HG02840 (cell line): ENCODE data around the gene DNAH6.
"Not testable (repeated sequence)": the region's sequence is repeated elsewhere in the genome, so short reads cannot be mapped to it uniquely, and the experiment has no call there.

ENCODE experiments used
- ATAC-seq: cut with Tn5 transposase; IDR thresholded peaks from one replicate; pipeline ENCODE4 v1.9.1; 2021; ENCODE audit warnings: mild to moderate bottlenecking, moderate library complexity, moderate number of reproducible peaks; ENCODE audit not compliant: unreplicated experiment, low FRiP score

Gene DNAH6

GRCh38 chr2:84516234-84516986 lies at the start of gene DNAH6:
TSS of gene DNAH6 (plus strand) at chr2:84516498. CDS start at chr2:84517827, 1,329 bp downstream.
- peak; percentile 97 for ATAC-seq

GRCh38 chr2:84467389-84467788 lies 48.9 kb upstream of the DNAH6 start:
- no peak for ATAC-seq

GRCh38 chr2:84472423-84472822 lies 43.9 kb upstream of the DNAH6 start:
- ATAC-seq, result not testable (repeated sequence)

GRCh38 chr2:84472856-84473565 lies 43.3 kb upstream of the DNAH6 start:
- no peak for ATAC-seq

- ATAC-seq, result no peak
Measured at GRCh38 chr2:84474176-84474575, 42.1 kb upstream of the DNAH6 start.

GRCh38 chr2:84477886-84478285 lies 38.4 kb upstream of the DNAH6 start:
- ATAC-seq, result no peak

GRCh38 chr2:84478867-84479266 lies 37.4 kb upstream of the DNAH6 start:
- ATAC-seq, result no peak

- no peak for ATAC-seq
Measured at GRCh38 chr2:84481702-84482101, 34.6 kb upstream of the DNAH6 start.

- ATAC-seq, result no peak
Measured at GRCh38 chr2:84482603-84483002, 33.7 kb upstream of the DNAH6 start.

GRCh38 chr2:84483320-84483719 lies 33.0 kb upstream of the DNAH6 start:
- no peak for ATAC-seq

- ATAC-seq, result no peak
Measured at GRCh38 chr2:84486441-84487115, 29.7 kb upstream of the DNAH6 start.

GRCh38 chr2:84487298-84487996 lies 28.9 kb upstream of the DNAH6 start:
- ATAC-seq, result no peak

GRCh38 chr2:84491256-84491655 lies 25.0 kb upstream of the DNAH6 start:
- no peak for ATAC-seq

GRCh38 chr2:84491741-84492140 lies 24.6 kb upstream of the DNAH6 start:
- no peak for ATAC-seq

- ATAC-seq, result no peak
Measured at GRCh38 chr2:84492571-84492970, 23.7 kb upstream of the DNAH6 start.

- ATAC-seq, result no peak
Measured at GRCh38 chr2:84493514-84493913, 22.8 kb upstream of the DNAH6 start.

- no peak for ATAC-seq
Measured at GRCh38 chr2:84494070-84494469, 22.2 kb upstream of the DNAH6 start.

- no peak for ATAC-seq
Measured at GRCh38 chr2:84495539-84496146, 20.7 kb upstream of the DNAH6 start.

GRCh38 chr2:84496386-84496785 lies 19.9 kb upstream of the DNAH6 start:
- no peak for ATAC-seq

- ATAC-seq, result no peak
Measured at GRCh38 chr2:84497285-84497684, 19.0 kb upstream of the DNAH6 start.
